OCI-LY3 (cell line): ENCODE results near the gene VAT1L.

ENCODE experiments used
- H2AFZ ChIP-seq: fragments of 200-600, 300-600 bp; shearing (Covaris generic); 2 replicates; pipeline ENCODE4 v1.6.0; 2014; ENCODE audit warnings: antibody characterized with exemption, low read depth, low read length
- H3K27ac ChIP-seq: fragments of 200-600, 300-600 bp; sonication (generic); 2 replicates; pipeline ENCODE4 v1.5.1; 2014; ENCODE audit warnings: mild to moderate bottlenecking, low read length, moderate library complexity, mixed read lengths
- H3K27me3 ChIP-seq: fragments of 200-600, 300-600 bp; sonication (generic); 2 replicates; pipeline ENCODE4 v1.6.1; 2014; ENCODE audit warnings: low read depth, low read length, mixed read lengths
- H3K36me3 ChIP-seq: fragments of 200-600, 300-600 bp; sonication (generic); replicated peaks from 2 replicates; pipeline ENCODE3; 2014; ENCODE audit warnings: low read depth, low read length, mixed read lengths
- H3K4me1 ChIP-seq: fragments of 300-600, 200-600 bp; sonication (generic); 2 replicates; pipeline ENCODE4 v1.6.1; 2014; ENCODE audit warnings: low read length, mixed read lengths
- H3K4me2 ChIP-seq: fragments of 200-600, 300-600 bp; sonication (generic); 2 replicates; pipeline ENCODE4 v1.6.1; 2014; ENCODE audit warnings: low read length, mixed read lengths
- H3K4me3 ChIP-seq: fragments of 300-600, 200-600 bp; sonication (generic); 2 replicates; pipeline ENCODE4 v1.5.1; 2014; ENCODE audit warnings: antibody characterized with exemption, mild to moderate bottlenecking, low read length, moderate library complexity
- H3K79me2 ChIP-seq: fragments of 300-600, 200-600 bp; shearing (Covaris generic); 2 replicates; pipeline ENCODE4 v1.6.1; 2014; ENCODE audit warnings: mild to moderate bottlenecking, low read length, mixed read lengths
- H3K9ac ChIP-seq: fragments of 300-600, 200-600 bp; shearing (Covaris generic); 2 replicates; pipeline ENCODE4 v1.6.0; 2014; ENCODE audit warnings: mild to moderate bottlenecking, low read length, moderate library complexity
- H3K9me3 ChIP-seq: fragments of 200-600, 300-600 bp; shearing (Covaris generic); 2 replicates; pipeline ENCODE4 v1.6.1; 2014; ENCODE audit warnings: low read length, mixed read lengths; ENCODE audit not compliant: insufficient read depth
- H4K20me1 ChIP-seq: fragments of 200-600, 300-600 bp; sonication (generic); 2 replicates; pipeline ENCODE4 v1.6.1; 2016; ENCODE audit warnings: low read length, mixed read lengths; ENCODE audit not compliant: insufficient read depth
- EZH2phosphoT487 ChIP-seq: fragments of 200-600 bp; shearing (Covaris generic); IDR thresholded peaks from 2 replicates; pipeline ENCODE4 v1.6.1; 2018; ENCODE audit warnings: antibody characterized with exemption, mixed run types, low read depth
- TF ChIP-seq, protein P1 (sequence below): fragments of 200-600, 300-600 bp; sonication (generic); IDR thresholded peaks from 2 replicates; pipeline ENCODE4 v1.5.1; 2014; ENCODE audit warnings: antibody characterized with exemption, low read length, low read depth

VAT1L gene

DNA sequence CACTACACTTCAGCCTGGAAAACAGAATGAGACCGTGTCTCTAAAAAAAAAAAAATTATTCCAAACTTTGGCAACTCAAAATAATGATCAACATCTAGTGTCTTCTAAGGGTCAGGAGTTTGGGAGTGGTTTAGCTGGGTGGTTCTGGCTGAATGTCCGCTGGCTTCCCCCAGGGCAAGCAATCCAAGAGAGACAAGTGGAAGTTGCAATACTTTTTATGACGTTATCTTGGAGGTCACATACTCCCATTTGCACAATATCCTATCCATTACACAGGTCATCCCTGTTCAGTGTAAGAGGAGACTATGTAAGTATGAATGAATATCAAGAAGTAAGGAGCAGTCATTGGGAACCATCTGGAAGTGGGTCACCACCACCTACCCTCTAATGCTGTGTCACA, 218.8 kb downstream of the VAT1L start:
- H3K4me3 ChIP-seq, result no peak overlapping the region
- H3K27me3 ChIP-seq, result peaks cover 11% of the 10 kb centered on the region
- TF ChIP-seq, protein P1, sequence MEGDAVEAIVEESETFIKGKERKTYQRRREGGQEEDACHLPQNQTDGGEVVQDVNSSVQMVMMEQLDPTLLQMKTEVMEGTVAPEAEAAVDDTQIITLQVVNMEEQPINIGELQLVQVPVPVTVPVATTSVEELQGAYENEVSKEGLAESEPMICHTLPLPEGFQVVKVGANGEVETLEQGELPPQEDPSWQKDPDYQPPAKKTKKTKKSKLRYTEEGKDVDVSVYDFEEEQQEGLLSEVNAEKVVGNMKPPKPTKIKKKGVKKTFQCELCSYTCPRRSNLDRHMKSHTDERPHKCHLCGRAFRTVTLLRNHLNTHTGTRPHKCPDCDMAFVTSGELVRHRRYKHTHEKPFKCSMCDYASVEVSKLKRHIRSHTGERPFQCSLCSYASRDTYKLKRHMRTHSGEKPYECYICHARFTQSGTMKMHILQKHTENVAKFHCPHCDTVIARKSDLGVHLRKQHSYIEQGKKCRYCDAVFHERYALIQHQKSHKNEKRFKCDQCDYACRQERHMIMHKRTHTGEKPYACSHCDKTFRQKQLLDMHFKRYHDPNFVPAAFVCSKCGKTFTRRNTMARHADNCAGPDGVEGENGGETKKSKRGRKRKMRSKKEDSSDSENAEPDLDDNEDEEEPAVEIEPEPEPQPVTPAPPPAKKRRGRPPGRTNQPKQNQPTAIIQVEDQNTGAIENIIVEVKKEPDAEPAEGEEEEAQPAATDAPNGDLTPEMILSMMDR, result no peak
- TF ChIP-seq EZH2phosphoT487, result no peak

DNA sequence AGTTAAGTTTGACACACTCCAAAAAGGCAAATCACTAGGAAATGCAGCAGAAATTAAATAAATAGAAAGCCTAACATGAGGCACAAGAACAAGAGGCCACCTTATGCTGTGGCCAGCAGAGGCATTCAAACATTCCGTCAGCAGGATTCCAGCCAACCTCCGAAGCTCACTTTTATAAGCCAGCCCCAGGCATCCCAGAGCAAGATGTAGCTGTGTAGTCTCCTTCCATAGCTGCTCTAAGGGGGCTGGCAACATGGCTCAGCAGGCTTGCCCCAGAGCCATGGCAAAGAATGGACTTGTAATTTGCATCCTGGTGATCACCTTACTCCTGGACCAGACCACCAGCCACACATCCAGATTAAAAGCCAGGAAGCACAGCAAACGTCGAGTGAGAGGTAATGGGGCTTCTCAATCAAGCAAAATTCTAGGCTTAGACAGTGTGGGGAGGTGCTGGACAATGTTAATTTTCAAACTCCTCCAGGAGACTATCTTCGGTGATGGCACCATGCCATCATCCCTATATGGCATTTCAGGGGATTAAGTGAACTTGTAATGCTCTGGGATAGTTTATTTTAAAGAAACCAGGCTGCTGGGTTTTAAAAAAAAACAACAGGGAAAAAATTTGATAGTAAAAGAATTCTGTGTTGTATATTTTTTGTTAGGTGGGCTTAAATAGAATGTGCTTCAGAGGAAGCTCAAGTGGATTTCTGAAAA, 234.1 kb downstream of the VAT1L start, which contains the start of gene CLEC3A:
Gene CLEC3A, plus strand, starts transcription at position 202 of the 714 bp plus-strand sequence. Its CDS starts 79 bp downstream, at position 281.
- H3K4me1 ChIP-seq, result no peaks in the 10 kb centered on the region
- no peak within 1 kb of the TSS for H3K9ac ChIP-seq
- H3K79me2 ChIP-seq, result no peaks in the 10 kb centered on the region
- H4K20me1 ChIP-seq, result no peaks in the 10 kb centered on the region
- TF ChIP-seq EZH2phosphoT487, result no peak
- H3K36me3 ChIP-seq, result no peaks in the 10 kb centered on the region
- H3K9me3 ChIP-seq, result no peaks in the 10 kb centered on the region
- H3K27ac ChIP-seq, result no peak within 1 kb of the TSS
- peaks cover 32% of the 10 kb centered on the region for H3K27me3 ChIP-seq
- H3K4me2 ChIP-seq, result no peak within 1 kb of the TSS
- H3K4me3 ChIP-seq, result no peak within 1 kb of the TSS
- H2AFZ ChIP-seq, result no peak within 1 kb of the TSS

More for the DNA sequence above, 218.8 kb downstream of the VAT1L start:
- H3K79me2 ChIP-seq, result no peaks in the 10 kb centered on the region
- H4K20me1 ChIP-seq, result no peaks in the 10 kb centered on the region
- no peak overlapping the region for H3K4me2 ChIP-seq
- no peak overlapping the region for H3K9ac ChIP-seq
- no peaks in the 10 kb centered on the region for H3K36me3 ChIP-seq
- no peak overlapping the region for H3K27ac ChIP-seq
- H2AFZ ChIP-seq, result no peak overlapping the region
- no peaks in the 10 kb centered on the region for H3K9me3 ChIP-seq
- peaks cover 12% of the 10 kb centered on the region for H3K4me1 ChIP-seq

DNA sequence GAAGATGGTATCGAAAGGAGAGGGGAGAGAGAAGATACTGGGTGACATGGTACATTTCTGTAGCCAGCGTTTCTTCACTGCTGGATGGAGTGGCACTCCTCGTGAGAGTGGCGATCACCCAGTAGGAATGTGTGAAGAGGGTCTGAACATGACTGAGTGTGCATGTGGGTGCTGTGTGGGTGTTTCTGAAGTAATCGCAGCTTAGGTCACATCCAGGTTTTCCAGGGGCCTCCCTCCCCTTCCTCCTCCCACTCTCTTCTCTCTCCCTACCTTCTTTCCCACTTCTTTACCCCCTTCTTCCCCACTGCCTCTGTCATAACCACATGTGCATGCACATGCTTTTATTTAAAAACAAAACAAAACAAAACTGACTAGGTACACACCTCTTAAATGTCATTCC, 235.8 kb downstream of the VAT1L start:
- H3K4me3 ChIP-seq, result no peak overlapping the region
- no peak overlapping the region for H3K4me2 ChIP-seq
- no peaks in the 10 kb centered on the region for H3K36me3 ChIP-seq
- no peaks in the 10 kb centered on the region for H4K20me1 ChIP-seq
- H3K9ac ChIP-seq, result no peak overlapping the region
- peaks cover 27% of the 10 kb centered on the region for H3K27me3 ChIP-seq
- no peak overlapping the region for H2AFZ ChIP-seq
- H3K79me2 ChIP-seq, result no peaks in the 10 kb centered on the region
- H3K9me3 ChIP-seq, result no peaks in the 10 kb centered on the region
- H3K4me1 ChIP-seq, result no peaks in the 10 kb centered on the region
- TF ChIP-seq, protein P1, result no peak
- TF ChIP-seq EZH2phosphoT487, result no peak
- no peak overlapping the region for H3K27ac ChIP-seq

- no peaks in the 10 kb centered on the region for H3K79me2 ChIP-seq
- no peaks in the 10 kb centered on the region for H3K36me3 ChIP-seq
- H3K9me3 ChIP-seq, result no peaks in the 10 kb centered on the region
Measured at GRCh38 chr16:78025631-78026030, 237.3 kb downstream of the VAT1L start.

More at GRCh38 chr16:78025631-78026030, 237.3 kb downstream of the VAT1L start:
- H3K4me1 ChIP-seq, result no peaks in the 10 kb centered on the region
- peaks cover 19% of the 10 kb centered on the region for H3K27me3 ChIP-seq
- no peak overlapping the region for H3K4me2 ChIP-seq
- H3K4me3 ChIP-seq, result no peak overlapping the region
- H3K27ac ChIP-seq, result no peak overlapping the region
- TF ChIP-seq, protein P1, result no peak
- H4K20me1 ChIP-seq, result no peaks in the 10 kb centered on the region
- no peak overlapping the region for H2AFZ ChIP-seq
- no peak overlapping the region for H3K9ac ChIP-seq
